H1 (cell line): ENCODE measurements around the gene LPO. TPM values are rescaled to one million over a fixed set of nuclear protein-coding genes. Genes with fewer than 3 reads are reported as not detected.

ENCODE experiments used
- CEBPB ChIP-seq: IDR thresholded peaks from 2 replicates; pipeline ENCODE4 v1.6.1; 2012; ENCODE audit warnings: low read depth, low read length
- CHD1 ChIP-seq: IDR thresholded peaks from 2 replicates; pipeline ENCODE4 v1.6.1; 2012; ENCODE audit warnings: low read depth, low read length, improper control_type of control experiment
- CHD2 ChIP-seq: IDR thresholded peaks from 2 replicates; pipeline ENCODE4 v1.6.1; 2012; ENCODE audit warnings: low read length, improper control_type of control experiment
- CTBP2 ChIP-seq: IDR thresholded peaks from 2 replicates; pipeline ENCODE4 v1.7.0; 2011; ENCODE audit warnings: borderline replicate concordance, mild to moderate bottlenecking, moderate library complexity, mixed read lengths, low read length; ENCODE audit not compliant: insufficient read depth, insufficient read length
- CTCF ChIP-seq, 3 experiments: IDR thresholded peaks; 1 replicate in 2 of 3; 2 replicates in 1 of 3; pipeline versions ENCODE4 v1.5.1 to v1.6.1; 2011; ENCODE audit warnings: low read length in 3 of 3, mild to moderate bottlenecking in 3 of 3, inconsistent platforms in 2 of 3, low read depth in 1 of 3, moderate library complexity in 1 of 3; ENCODE audit not compliant: insufficient read depth in 1 of 3; ENCODE audit errors: control extremely low read depth in 1 of 3
- FOSL1 ChIP-seq: IDR thresholded peaks from 2 replicates; pipeline ENCODE4 v1.6.1; 2011; ENCODE audit warnings: mild to moderate bottlenecking, low read depth, low read length, moderate library complexity; ENCODE audit not compliant: insufficient read depth
- GABPA ChIP-seq: IDR thresholded peaks from 2 replicates; pipeline ENCODE4 v1.6.1; 2011; ENCODE audit warnings: mild to moderate bottlenecking, low read length, moderate library complexity, borderline replicate concordance; ENCODE audit not compliant: insufficient read depth
- HDAC2 ChIP-seq, 2 experiments: fragments of 300-600 bp in 1 of 2; sonication (generic) in 1 of 2; IDR thresholded peaks; 2 replicates each; pipeline ENCODE4 v1.6.1; 2011 to 2012; ENCODE audit warnings: low read depth in 2 of 2, low read length in 2 of 2, mild to moderate bottlenecking in 2 of 2, moderate library complexity in 2 of 2, borderline replicate concordance in 1 of 2, inconsistent platforms in 1 of 2
- NRF1 ChIP-seq: IDR thresholded peaks from 2 replicates; pipeline ENCODE4 v1.6.1; 2011; ENCODE audit warnings: mild to moderate bottlenecking, low read depth, low read length, improper control_type of control experiment
- RNF2 ChIP-seq: fragments of 200-900, 300-1000 bp; sonication (generic); IDR thresholded peaks from 2 replicates; pipeline ENCODE4 v1.7.1; 2016; ENCODE audit warnings: borderline replicate concordance, low read depth, mild to moderate bottlenecking, antibody characterized with exemption, low read length; ENCODE audit not compliant: poor library complexity, severe bottlenecking; ENCODE audit errors: missing control alignments
- SIN3A ChIP-seq, 2 experiments: IDR thresholded peaks in 1 of 2; conservative IDR thresholded peaks in 1 of 2; 2 replicates each; pipeline ENCODE4 v1.6.1; 2011 to 2012; ENCODE audit warnings: low read length in 2 of 2, improper control_type of control experiment in 1 of 2, low read depth in 1 of 2, mild to moderate bottlenecking in 1 of 2
- SP2 ChIP-seq: IDR thresholded peaks from 2 replicates; pipeline ENCODE4 v1.6.1; 2012; ENCODE audit warnings: mild to moderate bottlenecking, low read length, inconsistent platforms
- USF2 ChIP-seq: IDR thresholded peaks from 2 replicates; pipeline ENCODE4 v1.6.1; 2011; ENCODE audit warnings: low read length, improper control_type of control experiment
- polyA plus RNA-seq, 7 experiments: library from polyadenylated mRNA; depleted of rRNA in 3 of 7; stranded (reverse) in 5 of 7; unstranded in 2 of 7; fragments of >200 nt in 5 of 7; fragments of 200-250 nt in 2 of 7; gene quantifications; 1 replicate in 5 of 7; 2 replicates in 1 of 7; 4 replicates in 1 of 7; pipeline versions ENCODE4 v1.2.1 to v1.2.3, GENCODE V29; 2011 to 2013; ENCODE audit warnings: missing spikeins in 2 of 7, mixed read lengths in 2 of 7
- total RNA-seq: library from RNA; stranded (reverse); fragmentation: NEBNext Ultra II Directional; extraction: Animal tissue kit (Norgen Biotek cat#: 25700); gene quantifications from 2 replicates; pipeline ENCODE4 v1.2.1, GENCODE V29; 2021

Gene LPO
- total and polyA plus RNA-seq, 2 of the 8 experiments (the other 6 are each of a cell fraction or from before 2014, with no cell fraction given), result 0.38 to 0.52 TPM

GRCh38 chr17:58219007-58219788 is 19.2 kb upstream of the LPO start, which contains the start of gene MKS1 (continued):
- TF ChIP-seq NRF1 (peak; percentile 40; the same call in 1 of the 2 replicates), CTCF (IDR thresholded peaks at IDR 0.05; ENCODE audit: control extremely low read depth in 1 of 3, insufficient read depth in 1 of 3, low read depth in 1 of 3, low read length in 3 of 3) (peak; percentile 59 to 78 (median 73)), USF2 (no peak), HDAC2 (IDR thresholded peaks at IDR 0.05; ENCODE audit: borderline replicate concordance in 1 of 2, low read depth in 2 of 2, low read length in 2 of 2) (peak in 1 of 2 experiments; percentile 87; a peak in 2 of 4 replicates), RNF2 (no peak), GABPA (no peak), CHD2 (no peak), CHD1 (no peak), CEBPB (no peak), CTBP2 (no peak), SP2 (no peak), SIN3A (conservative IDR thresholded peaks at IDR 0.05 in 1 of 2, IDR thresholded peaks at IDR 0.05 in 1 of 2; ENCODE audit: low read depth in 1 of 2, low read length in 2 of 2) (peak; percentile 84 to 98; a peak in 3 of 4 replicates), FOSL1 (0 out of 2 replicates have a peak, but pooled peaks have one; percentile 76)
